Measurements from ENCODE around the gene TLE1.

Gene TLE1

DNA sequence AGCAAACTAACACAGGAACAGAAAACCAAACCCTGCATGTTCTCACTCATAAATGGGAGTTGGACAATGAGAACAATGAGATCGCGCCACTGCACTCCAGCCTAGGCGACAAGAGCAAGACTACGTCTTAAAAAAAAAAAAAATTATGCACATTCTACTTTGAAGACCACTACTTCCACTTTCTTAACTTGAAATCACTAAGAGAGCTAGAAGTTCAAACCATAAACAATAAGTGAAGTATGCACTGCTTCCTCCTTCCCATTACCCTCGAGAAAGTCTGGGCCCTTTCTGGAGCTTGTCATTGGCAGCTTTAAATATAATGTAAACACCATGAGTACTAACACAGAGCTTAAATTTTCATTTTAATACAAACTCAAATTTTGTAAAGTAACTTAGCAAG is 94.9 kb downstream of the TLE1 start:
- Histone ChIP-seq H2AFZ (ENCODE audit: low read length) (no peak overlapping the region), H3K27me3 (ENCODE audit: insufficient read depth, low read length, poor library complexity, severe bottlenecking) (no peaks in the 10 kb centered on the region), H3K9me3 (ENCODE audit: insufficient read depth, low read depth, low read length) (no peaks in the 10 kb centered on the region), H3K4me2 (ENCODE audit: low read depth, low read length, poor library complexity, severe bottlenecking) (no peak overlapping the region), H3K4me1 (ENCODE audit: insufficient read depth, low read length, poor library complexity, severe bottlenecking) (peaks cover 68% of the 10 kb centered on the region), H3K4me3 (ENCODE audit: low read length, poor library complexity, severe bottlenecking) (no peak overlapping the region), H3K79me2 (ENCODE audit: insufficient read depth, low read length) (no peaks in the 10 kb centered on the region), H3K9ac (ENCODE audit: low read depth, low read length, poor library complexity, severe bottlenecking) (no peak overlapping the region), H3K9me2 (replicated peaks; ENCODE audit: low read depth, low read length) (no peaks in the 10 kb centered on the region), H3K36me3 (ENCODE audit: insufficient read depth, low read length) (peaks cover 16% of the 10 kb centered on the region; the same call in 1 of the 2 replicates), H4K20me1 (ENCODE audit: insufficient read depth, low read length, poor library complexity, severe bottlenecking) (no peaks in the 10 kb centered on the region), H3F3A (ENCODE audit: low read depth) (no peaks in the 10 kb centered on the region; the same call in 1 of the 2 replicates)
- TF ChIP-seq EZH2phosphoT487 (IDR thresholded peaks at IDR 0.05; ENCODE audit: borderline replicate concordance) (no peak), CTCF (conservative IDR thresholded peaks at IDR 0.05; ENCODE audit: low read length) (no peak)

DNA sequence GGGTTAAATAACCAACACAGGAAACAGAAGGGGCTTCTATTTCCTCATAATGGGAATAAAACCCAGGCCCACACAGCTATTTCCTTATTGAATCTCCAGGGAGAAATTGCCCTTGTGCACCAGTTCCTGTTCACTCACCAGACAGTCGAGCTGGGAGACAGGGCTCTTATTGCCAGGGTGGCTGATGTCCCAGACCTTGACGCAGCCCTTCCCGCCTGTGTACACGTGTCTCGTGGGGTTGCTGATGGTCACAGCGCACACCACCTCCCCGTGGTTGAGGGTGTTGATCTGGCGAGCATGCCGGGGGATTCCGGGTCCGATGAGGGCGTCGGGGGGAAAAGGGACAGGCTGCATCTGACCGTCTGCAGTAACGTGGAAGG is 96.5 kb downstream of the TLE1 start:
- no peaks in the 10 kb centered on the region for H3K79me2 ChIP-seq (ENCODE audit: insufficient read depth, low read length)
- H3K4me2 ChIP-seq (ENCODE audit: low read depth, low read length, poor library complexity, severe bottlenecking): peak overlapping the region; percentile 66
- H3K9me2 ChIP-seq (replicated peaks; ENCODE audit: low read depth, low read length): no peaks in the 10 kb centered on the region
- peaks cover 29% of the 10 kb centered on the region; the same call in 1 of the 2 replicates for H3K36me3 ChIP-seq (ENCODE audit: insufficient read depth, low read length)
- H3K9ac ChIP-seq (ENCODE audit: low read depth, low read length, poor library complexity, severe bottlenecking): peak overlapping the region; percentile 61
- H3K27me3 ChIP-seq (ENCODE audit: insufficient read depth, low read length, poor library complexity, severe bottlenecking): no peaks in the 10 kb centered on the region
- H3K4me1 ChIP-seq (ENCODE audit: insufficient read depth, low read length, poor library complexity, severe bottlenecking): peaks cover 53% of the 10 kb centered on the region
- no peaks in the 10 kb centered on the region for H3K9me3 ChIP-seq (ENCODE audit: insufficient read depth, low read depth, low read length)
- TF ChIP-seq EZH2phosphoT487 (IDR thresholded peaks at IDR 0.05; ENCODE audit: borderline replicate concordance): no peak
- no peak for TF ChIP-seq CTCF (conservative IDR thresholded peaks at IDR 0.05; ENCODE audit: low read length)
- H3K4me3 ChIP-seq (ENCODE audit: low read length, poor library complexity, severe bottlenecking): no peak overlapping the region
- no peaks in the 10 kb centered on the region; the same call in 1 of the 2 replicates for H3F3A ChIP-seq (ENCODE audit: low read depth)
- H2AFZ ChIP-seq (ENCODE audit: low read length): no peak overlapping the region
- H4K20me1 ChIP-seq (ENCODE audit: insufficient read depth, low read length, poor library complexity, severe bottlenecking): no peaks in the 10 kb centered on the region

DNA sequence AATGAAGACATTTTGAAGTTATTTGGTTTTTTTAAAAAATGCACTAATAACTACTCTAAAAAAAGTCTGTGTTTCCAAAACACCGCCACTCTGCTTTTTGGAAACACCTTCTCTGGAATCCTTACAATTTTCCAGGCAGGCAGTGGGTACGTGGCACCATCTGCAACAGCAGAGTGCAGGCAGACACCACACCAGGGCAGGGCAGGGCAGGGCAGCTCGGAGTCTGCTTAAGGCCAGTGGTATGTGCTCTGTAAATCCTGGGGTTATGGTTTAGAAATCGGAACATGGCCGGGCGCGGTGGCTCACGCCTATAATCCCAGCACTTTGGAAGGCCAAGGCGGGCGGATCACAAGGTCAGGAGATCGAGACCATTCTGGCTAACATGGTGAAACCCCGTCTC is 97.6 kb downstream of the TLE1 start:
- TF ChIP-seq EZH2phosphoT487 (IDR thresholded peaks at IDR 0.05; ENCODE audit: borderline replicate concordance) (no peak), CTCF (conservative IDR thresholded peaks at IDR 0.05; ENCODE audit: low read length) (no peak)
- Histone ChIP-seq H3K9me2 (replicated peaks; ENCODE audit: low read depth, low read length) (no peaks in the 10 kb centered on the region), H2AFZ (ENCODE audit: low read length) (no peak overlapping the region), H3K36me3 (ENCODE audit: insufficient read depth, low read length) (peaks cover 29% of the 10 kb centered on the region; the same call in 1 of the 2 replicates), H3K79me2 (ENCODE audit: insufficient read depth, low read length) (no peaks in the 10 kb centered on the region), H3K4me3 (ENCODE audit: low read length, poor library complexity, severe bottlenecking) (no peak overlapping the region), H3K4me2 (ENCODE audit: low read depth, low read length, poor library complexity, severe bottlenecking) (no peak overlapping the region), H3K27me3 (ENCODE audit: insufficient read depth, low read length, poor library complexity, severe bottlenecking) (no peaks in the 10 kb centered on the region), H3K9ac (ENCODE audit: low read depth, low read length, poor library complexity, severe bottlenecking) (peak overlapping the region; percentile 61), H3K9me3 (ENCODE audit: insufficient read depth, low read depth, low read length) (no peaks in the 10 kb centered on the region), H3F3A (ENCODE audit: low read depth) (no peaks in the 10 kb centered on the region; the same call in 1 of the 2 replicates), H4K20me1 (ENCODE audit: insufficient read depth, low read length, poor library complexity, severe bottlenecking) (no peaks in the 10 kb centered on the region), H3K4me1 (ENCODE audit: insufficient read depth, low read length, poor library complexity, severe bottlenecking) (peaks cover 42% of the 10 kb centered on the region)

All from Loucy (cell line).